Measurements from ENCODE around the gene FRMPD2. TPM values are rescaled to one million over a fixed set of nuclear protein-coding genes. Genes with fewer than 3 reads are reported as not detected.
"Not testable (repeated sequence)": the region's sequence is repeated elsewhere in the genome, so short reads cannot be mapped to it uniquely, and the experiment has no call there.

Gene FRMPD2
- total RNA-seq, 2 donors from 2014 or later = not detected

DNA sequence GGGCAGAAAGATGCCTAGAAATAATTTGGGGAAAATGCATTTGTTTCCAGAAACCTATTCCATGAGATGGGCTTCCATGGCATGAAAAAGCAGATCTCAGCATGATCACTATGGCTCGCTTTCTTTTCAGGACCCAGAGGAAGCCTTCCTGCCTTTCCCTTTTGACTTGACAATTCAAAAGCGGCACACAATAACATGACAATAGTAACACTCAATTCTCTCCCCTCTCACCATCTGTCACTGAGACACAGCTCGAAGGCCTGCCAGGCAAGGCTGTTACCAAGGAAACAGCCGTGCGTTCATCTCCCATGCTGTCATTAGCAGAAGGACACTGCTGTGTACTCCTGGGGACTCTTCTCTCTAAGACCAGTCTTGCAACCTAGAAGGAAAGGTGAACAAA lies 101.8 kb downstream of the FRMPD2 start:
- not testable (repeated sequence) for H3K4me1 Mint-ChIP-seq (ENCODE audit: low read depth in 2 of 2); H3K27me3 Mint-ChIP-seq; H3K4me3 Mint-ChIP-seq; ATAC-seq; H3K9me3 Mint-ChIP-seq; H3K27ac Mint-ChIP-seq; DNase-seq (ENCODE audit: low spot score); H3K36me3 Mint-ChIP-seq

DNA sequence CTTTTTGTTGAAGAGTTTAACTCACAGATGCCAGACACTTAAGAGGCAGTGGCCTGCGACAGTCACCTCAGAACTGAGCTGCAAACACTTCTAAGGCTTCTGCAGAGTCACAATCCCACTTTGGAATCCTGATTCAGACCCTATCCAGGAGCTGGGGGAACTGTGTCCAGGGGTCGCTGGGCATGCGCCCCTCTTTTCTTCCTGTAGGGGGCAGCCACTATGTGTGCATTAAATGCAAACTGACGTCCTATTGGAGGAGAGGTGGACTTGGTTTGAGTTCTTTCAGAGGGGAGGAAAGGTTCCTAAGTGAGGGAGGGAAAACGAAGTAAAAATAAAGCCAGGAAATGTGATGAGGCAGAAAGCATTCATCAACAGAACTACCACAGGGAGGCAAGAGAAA lies 113.8 kb downstream of the FRMPD2 start:
- H3K4me3 Mint-ChIP-seq; H3K36me3 Mint-ChIP-seq; ATAC-seq; H3K27ac Mint-ChIP-seq; DNase-seq (ENCODE audit: low spot score); H3K9me3 Mint-ChIP-seq; H3K4me1 Mint-ChIP-seq (ENCODE audit: low read depth in 2 of 2); H3K27me3 Mint-ChIP-seq: not testable (repeated sequence)

GRCh38 chr10:48160163-48160562 lies 114.3 kb downstream of the FRMPD2 start:
- not testable (repeated sequence) for H3K27ac Mint-ChIP-seq; H3K36me3 Mint-ChIP-seq; ATAC-seq; DNase-seq (ENCODE audit: low spot score); H3K4me3 Mint-ChIP-seq; H3K27me3 Mint-ChIP-seq; H3K4me1 Mint-ChIP-seq (ENCODE audit: low read depth in 2 of 2); H3K9me3 Mint-ChIP-seq

GRCh38 chr10:48154211-48155140 lies 120.0 kb downstream of the FRMPD2 start:
- H3K4me1 Mint-ChIP-seq (ENCODE audit: low read depth in 2 of 2); H3K27ac Mint-ChIP-seq; H3K4me3 Mint-ChIP-seq; ATAC-seq; H3K27me3 Mint-ChIP-seq; DNase-seq (ENCODE audit: low spot score); H3K9me3 Mint-ChIP-seq; H3K36me3 Mint-ChIP-seq: not testable (repeated sequence)

- H3K9me3 Mint-ChIP-seq; H3K36me3 Mint-ChIP-seq; H3K27me3 Mint-ChIP-seq; DNase-seq (ENCODE audit: low spot score); H3K27ac Mint-ChIP-seq; ATAC-seq; H3K4me3 Mint-ChIP-seq; H3K4me1 Mint-ChIP-seq (ENCODE audit: low read depth in 2 of 2): not testable (repeated sequence)
These were observed 126.9 kb downstream of the FRMPD2 start for GRCh38 chr10:48147643-48148042.

- peak in 1 of 2 donors; percentile 5 for ATAC-seq
- not testable (repeated sequence) for H3K27ac Mint-ChIP-seq; H3K36me3 Mint-ChIP-seq; H3K9me3 Mint-ChIP-seq; H3K27me3 Mint-ChIP-seq; H3K4me3 Mint-ChIP-seq; H3K4me1 Mint-ChIP-seq (ENCODE audit: low read depth in 2 of 2); DNase-seq (ENCODE audit: low spot score)
These were observed 130.5 kb downstream of the FRMPD2 start for GRCh38 chr10:48143721-48144642.

DNA sequence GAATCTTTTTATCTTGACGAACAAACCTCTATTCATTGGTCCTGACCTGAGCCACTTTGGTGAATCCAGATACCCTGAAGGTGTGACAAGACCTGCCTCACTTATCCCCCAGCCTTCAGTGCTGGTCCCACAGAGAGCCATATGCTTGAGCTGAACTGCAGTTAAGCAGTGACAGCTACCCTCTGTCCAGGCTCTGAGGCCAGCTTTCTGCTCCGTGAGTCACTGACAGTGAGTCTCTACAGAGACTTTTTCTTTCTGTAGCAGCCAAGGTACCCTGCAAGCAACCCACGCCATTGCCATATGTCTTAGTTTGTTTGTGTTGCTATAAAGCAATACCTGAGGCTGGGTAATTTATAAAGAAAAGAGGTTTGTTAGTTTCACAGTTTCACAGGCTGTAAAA lies 133.5 kb downstream of the FRMPD2 start:
- not testable (repeated sequence) for H3K36me3 Mint-ChIP-seq; H3K4me1 Mint-ChIP-seq (ENCODE audit: low read depth in 2 of 2); H3K27ac Mint-ChIP-seq; ATAC-seq; DNase-seq (ENCODE audit: low spot score); H3K9me3 Mint-ChIP-seq; H3K4me3 Mint-ChIP-seq; H3K27me3 Mint-ChIP-seq

- H3K4me1 Mint-ChIP-seq (ENCODE audit: low read depth in 2 of 2); DNase-seq (ENCODE audit: low spot score); H3K9me3 Mint-ChIP-seq; H3K4me3 Mint-ChIP-seq; H3K27me3 Mint-ChIP-seq; H3K27ac Mint-ChIP-seq; H3K36me3 Mint-ChIP-seq: not testable (repeated sequence)
- ATAC-seq = peak; percentile 32 to 58
These were observed 134.3 kb downstream of the FRMPD2 start for GRCh38 chr10:48139953-48140850.

DNA sequence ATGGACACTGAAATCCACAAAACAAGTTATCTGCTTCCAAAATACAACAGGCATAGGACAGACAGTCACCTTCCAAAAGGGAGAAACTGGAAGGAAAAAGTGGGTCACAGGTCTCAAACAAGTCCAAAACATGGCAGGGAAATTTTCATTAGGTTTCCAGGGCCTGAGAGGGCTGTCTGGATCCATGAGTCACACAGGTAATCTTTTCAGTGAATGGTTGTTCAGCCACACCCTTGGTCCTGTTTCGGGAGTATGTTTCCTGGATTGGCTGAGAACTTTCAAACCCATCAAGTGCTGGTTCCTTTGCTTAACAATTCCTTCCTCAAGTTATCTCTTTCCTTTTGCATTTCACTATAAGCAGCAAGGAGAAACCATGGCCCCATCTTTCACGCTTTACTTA lies 145.5 kb downstream of the FRMPD2 start:
- not testable (repeated sequence) for H3K27me3 Mint-ChIP-seq; H3K27ac Mint-ChIP-seq; H3K4me1 Mint-ChIP-seq (ENCODE audit: low read depth in 2 of 2); H3K4me3 Mint-ChIP-seq; ATAC-seq; H3K9me3 Mint-ChIP-seq; H3K36me3 Mint-ChIP-seq; DNase-seq (ENCODE audit: low spot score)

- not testable (repeated sequence) for DNase-seq (ENCODE audit: low spot score); H3K4me3 Mint-ChIP-seq; H3K36me3 Mint-ChIP-seq; H3K27ac Mint-ChIP-seq; H3K4me1 Mint-ChIP-seq (ENCODE audit: low read depth in 2 of 2); H3K9me3 Mint-ChIP-seq; ATAC-seq; H3K27me3 Mint-ChIP-seq
These were observed 148.2 kb downstream of the FRMPD2 start for GRCh38 chr10:48126251-48126650.

GRCh38 chr10:48125631-48126030 lies 148.9 kb downstream of the FRMPD2 start:
- H3K27ac Mint-ChIP-seq; H3K27me3 Mint-ChIP-seq; ATAC-seq; H3K4me3 Mint-ChIP-seq; H3K9me3 Mint-ChIP-seq; DNase-seq (ENCODE audit: low spot score); H3K4me1 Mint-ChIP-seq (ENCODE audit: low read depth in 2 of 2); H3K36me3 Mint-ChIP-seq: not testable (repeated sequence)

DNA sequence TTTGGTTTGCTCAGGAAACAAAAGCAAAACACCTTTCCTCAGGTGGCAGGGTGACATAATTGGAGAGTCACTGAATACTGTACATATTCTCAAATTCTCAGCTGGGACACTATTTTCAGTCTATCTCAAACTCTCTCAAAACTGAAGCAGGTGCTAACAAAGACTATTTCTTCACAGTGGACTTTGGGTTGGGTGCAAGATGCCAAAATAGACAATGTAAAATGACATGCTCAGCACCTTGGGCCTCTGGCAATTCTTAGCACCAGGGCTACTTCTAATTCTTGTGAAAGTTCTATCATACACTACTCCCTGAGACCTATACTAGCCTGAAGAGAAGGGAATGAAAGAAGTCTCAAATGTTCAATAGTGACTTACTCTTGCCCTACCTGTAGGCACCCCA lies 151.9 kb downstream of the FRMPD2 start:
- H3K4me1 Mint-ChIP-seq (ENCODE audit: low read depth in 2 of 2); H3K9me3 Mint-ChIP-seq; ATAC-seq; H3K36me3 Mint-ChIP-seq; H3K27ac Mint-ChIP-seq; DNase-seq (ENCODE audit: low spot score); H3K27me3 Mint-ChIP-seq; H3K4me3 Mint-ChIP-seq: not testable (repeated sequence)

GRCh38 chr10:48110277-48110676 lies 164.2 kb downstream of the FRMPD2 start:
- not testable (repeated sequence) for H3K36me3 Mint-ChIP-seq

More at GRCh38 chr10:48110277-48110676, 164.2 kb downstream of the FRMPD2 start:
- not testable (repeated sequence) for DNase-seq (ENCODE audit: low spot score); ATAC-seq; H3K27me3 Mint-ChIP-seq; H3K4me1 Mint-ChIP-seq (ENCODE audit: low read depth in 2 of 2); H3K9me3 Mint-ChIP-seq; H3K4me3 Mint-ChIP-seq; H3K27ac Mint-ChIP-seq
